LNCAP (cell line): ENCODE results near the gene CMYA5.

ENCODE experiments used
- CTCF ChIP-seq: fragments of 450-650 bp; IDR thresholded peaks from 2 replicates; pipeline ENCODE4 v1.5.1; 2017; ENCODE audit warnings: mild to moderate bottlenecking

The CMYA5 gene

GRCh38 chr5:79694652-79695051, 5.0 kb downstream of the CMYA5 start:
- TF ChIP-seq CTCF: no peak

- no peak for TF ChIP-seq CTCF
These were observed 5.9 kb downstream of the CMYA5 start for GRCh38 chr5:79695526-79695925.

GRCh38 chr5:79697222-79698170, 7.9 kb downstream of the CMYA5 start:
- no peak for TF ChIP-seq CTCF

- TF ChIP-seq CTCF: no peak
These were observed 10.2 kb downstream of the CMYA5 start for GRCh38 chr5:79699763-79700400.

- peak; percentile 63 for TF ChIP-seq CTCF
These were observed 13.2 kb downstream of the CMYA5 start for GRCh38 chr5:79702606-79703380.

GRCh38 chr5:79703381-79703645, 13.7 kb downstream of the CMYA5 start:
- TF ChIP-seq CTCF: no peak

GRCh38 chr5:79704553-79704952, 14.9 kb downstream of the CMYA5 start:
- TF ChIP-seq CTCF: no peak
